ENCODE data around the gene KIF18B. TPM values are rescaled to one million over a fixed set of nuclear protein-coding genes. Genes with fewer than 3 reads are reported as not detected.

KIF18B gene
- total and polyA plus RNA-seq, 2 donors (not counting 3 experiments of a cell fraction or from before 2014, with no cell fraction given): 24.5 to 50.3 TPM

- dilution Hi-C loops (cut with MboI; ENCODE audit: extremely low pct_ligation_motif_present, low sequenced_read_pairs): no loop called here
- H3K36me3 ChIP-seq (ENCODE audit: control insufficient read depth in 2 of 2, extremely low read depth in 1 of 2, insufficient read depth in 2 of 2, low read length in 2 of 2): no peaks in the 10 kb centered on the region
Measured at GRCh38 chr17:44989552-44990138, 42.1 kb upstream of the KIF18B start.

More at GRCh38 chr17:44989552-44990138, 42.1 kb upstream of the KIF18B start:
- H3K9me1 ChIP-seq (replicated peaks; ENCODE audit: control insufficient read depth, extremely low read depth, insufficient read depth, low read length): no peaks in the 10 kb centered on the region
- no peaks in the 10 kb centered on the region for H4K20me1 ChIP-seq (replicated peaks; ENCODE audit: control insufficient read depth, extremely low read depth, insufficient read depth, low read length)
- no peak for DNase-seq (ENCODE audit: low read depth, low spot score)
- no peak overlapping the region for H3K9ac ChIP-seq (replicated peaks; ENCODE audit: extremely low read depth, insufficient read depth, low read length)
- POLR2A ChIA-PET: no interaction called here
- intact Hi-C loops (cut with micrococcal nuclease): no loop called here
- peaks cover 0 to 5% of the 10 kb centered on the region in 2 experiments for H3K27me3 ChIP-seq (ENCODE audit: control insufficient read depth in 2 of 2, insufficient read depth in 2 of 2, low read length in 2 of 2)
- no peak overlapping the region for H3K27ac ChIP-seq (ENCODE audit: insufficient read depth, low read depth, low read length)
- no peaks in the 10 kb centered on the region for H3K9me3 ChIP-seq (replicated peaks; ENCODE audit: control insufficient read depth, insufficient read depth, low read length)
- no TSS peak for BruUV-seq (replicated peaks)
- TF ChIP-seq POLR2AphosphoS5 (IDR thresholded peaks at IDR 0.05; ENCODE audit: insufficient read depth, low read depth, low read length) (no peak), EZH2 (IDR thresholded peaks at IDR 0.05; ENCODE audit: borderline replicate concordance, low read depth, low read length, severe bottlenecking) (no peak), GATA2 (IDR thresholded peaks at IDR 0.05; ENCODE audit: insufficient read depth, insufficient read length, low read depth, low read length) (no peak), MYC (IDR thresholded peaks at IDR 0.05; ENCODE audit: low read depth, low read length) (no peak), JUN (IDR thresholded peaks at IDR 0.05; ENCODE audit: borderline replicate concordance, insufficient read depth, insufficient read length, low read depth) (no peak), FOS (IDR thresholded peaks at IDR 0.05; ENCODE audit: borderline replicate concordance, insufficient read depth, low read length) (no peak), MAX (IDR thresholded peaks at IDR 0.05; ENCODE audit: insufficient read depth, insufficient read length) (no peak), CTCF (IDR thresholded peaks at IDR 0.05; ENCODE audit: extremely low read depth in 1 of 2, insufficient read depth in 1 of 2, low read depth in 1 of 2, low read length in 2 of 2) (no peak), POLR2A (IDR thresholded peaks at IDR 0.05; ENCODE audit: low read depth, low read length) (no peak)
- CTCF ChIA-PET: interaction anchor here (0.6 kb wide), 1 partner anchor 30 kb away, joined by 3 read pairs; no protein-coding TSS in a partner anchor
- H2AFZ ChIP-seq (ENCODE audit: low read depth, low read length): no peak overlapping the region
- H3K4me3 ChIP-seq (replicated peaks in 1 of 3; ENCODE audit: insufficient read depth in 1 of 3, low read depth in 1 of 3, low read length in 3 of 3): no peak overlapping the region
- FAIRE-seq: no peak
- no peaks in the 10 kb centered on the region for H3K79me2 ChIP-seq (ENCODE audit: control insufficient read depth, insufficient read depth, low read length)
- H3K4me2 ChIP-seq (ENCODE audit: insufficient read depth, low read length): no peak overlapping the region
- H3K4me1 ChIP-seq (ENCODE audit: control insufficient read depth, extremely low read depth, insufficient read depth, low read length): no peaks in the 10 kb centered on the region

All from endothelial cell of umbilical vein (primary cell).